Natural killer cell (primary cell): Measurements from ENCODE around the gene TEX48. TPM values are rescaled to one million over a fixed set of nuclear protein-coding genes. Genes with fewer than 3 reads are reported as not detected.

Experiments
- ATAC-seq, 3 donors: fragments of 150-1000 bp in 2 of 3; fragments of 200-7000 bp in 1 of 3; cut with Tn5 transposase; 1 replicate in 1 of 3; 2 replicates in 2 of 3; pipeline ENCODE4 v1.10.0; 2021; ENCODE audit warnings: mild to moderate bottlenecking in 2 of 3, moderate library complexity in 2 of 3
- DNase-seq, 2 donors: peaks; one replicate each; pipeline versions ENCODE4 v3.0.0 to v3.0.0-alpha.2; 2013 to 2021; ENCODE audit warnings: mixed read lengths in 1 of 2
- H3K27ac ChIP-seq: one replicate; pipeline ENCODE4 v1.5.1; 2013; ENCODE audit warnings: mild to moderate bottlenecking, low read length
- H3K27me3 ChIP-seq: one replicate; pipeline ENCODE4 v1.6.1; 2013; ENCODE audit warnings: low read length; ENCODE audit not compliant: control insufficient read depth, insufficient read depth
- H3K36me3 ChIP-seq: one replicate; pipeline ENCODE4 v1.6.1; 2013; ENCODE audit warnings: low read length; ENCODE audit not compliant: control insufficient read depth, insufficient read depth
- H3K4me1 ChIP-seq: one replicate; pipeline ENCODE4 v1.6.1; 2013; ENCODE audit warnings: low read length; ENCODE audit not compliant: control insufficient read depth, insufficient read depth
- H3K4me3 ChIP-seq: one replicate; pipeline ENCODE4 v1.5.1; 2013; ENCODE audit warnings: low read length
- H3K9me3 ChIP-seq: one replicate; pipeline ENCODE4 v1.6.1; 2013; ENCODE audit warnings: low read length; ENCODE audit not compliant: control insufficient read depth, insufficient read depth
- H3K27ac Mint-ChIP-seq, 2 donors: one replicate each; pipeline ENCODE4 v1.8.0; 2022; ENCODE audit warnings: mild to moderate bottlenecking in 2 of 2, mixed read lengths in 2 of 2, moderate library complexity in 1 of 2
- H3K27me3 Mint-ChIP-seq, 2 donors: one replicate each; pipeline ENCODE4 v1.8.0; 2022; ENCODE audit warnings: low read depth in 2 of 2, mixed read lengths in 2 of 2
- H3K36me3 Mint-ChIP-seq: one replicate; pipeline ENCODE4 v1.8.0; 2022; ENCODE audit warnings: mixed read lengths
- H3K4me1 Mint-ChIP-seq, 2 donors: one replicate each; pipeline ENCODE4 v1.8.0; 2022; ENCODE audit warnings: mixed read lengths in 2 of 2
- H3K4me3 Mint-ChIP-seq: one replicate; pipeline ENCODE4 v1.8.0; 2022; ENCODE audit warnings: mild to moderate bottlenecking, moderate library complexity, mixed read lengths
- H3K9me3 Mint-ChIP-seq, 2 donors: one replicate each; pipeline ENCODE4 v1.8.0; 2022; ENCODE audit warnings: mixed read lengths in 2 of 2
- WGBS: methylation state at CpG from one replicate; pipeline ENCODE4 v1.1.7; 2013; ENCODE audit warnings: missing lambda C conversion rate; ENCODE audit not compliant: insufficient coverage; 5-methylcytosine and 5-hydroxymethylcytosine counted together
- intact Hi-C: fragments of 100-400 bp; cut with micrococcal nuclease; formaldehyde crosslinking; loops from one replicate; pipeline ENCODE4 v1.14.2; 2022
- total RNA-seq, 4 donors: library from RNA; stranded (reverse); fragments of 120-200 nt in 1 of 4; gene quantifications; one replicate each; pipeline versions ENCODE4 v1.2.3 to v1.2.4, GENCODE V29; 2013 to 2022
- TF ChIP-seq, protein P1 (sequence below): fragments of 200-600 bp; IDR thresholded peaks from one replicate; pipeline ENCODE4 v1.8.0; 2022; ENCODE audit warnings: antibody characterized with exemption

TEX48 gene
- total RNA-seq, 3 donors from 2014 or later (not counting 1 experiment from before 2014, with no cell fraction given), result not detected

- DNase-seq (no peak), ATAC-seq (no peak)
- no peaks in the 10 kb centered on the region for H3K27me3 ChIP-seq
- no peaks in the 10 kb centered on the region for H3K9me3 ChIP-seq
- no peaks in the 10 kb centered on the region for H3K9me3 Mint-ChIP-seq
- whole genome bisulfite sequencing, result 53% methylated on average over 4 of the region's 4 CpGs
- H3K4me3 ChIP-seq, result no peak overlapping the region
- H3K4me1 Mint-ChIP-seq, result peaks cover 0 to 5% of the 10 kb centered on the region in 2 donors
- TF ChIP-seq, protein P1, sequence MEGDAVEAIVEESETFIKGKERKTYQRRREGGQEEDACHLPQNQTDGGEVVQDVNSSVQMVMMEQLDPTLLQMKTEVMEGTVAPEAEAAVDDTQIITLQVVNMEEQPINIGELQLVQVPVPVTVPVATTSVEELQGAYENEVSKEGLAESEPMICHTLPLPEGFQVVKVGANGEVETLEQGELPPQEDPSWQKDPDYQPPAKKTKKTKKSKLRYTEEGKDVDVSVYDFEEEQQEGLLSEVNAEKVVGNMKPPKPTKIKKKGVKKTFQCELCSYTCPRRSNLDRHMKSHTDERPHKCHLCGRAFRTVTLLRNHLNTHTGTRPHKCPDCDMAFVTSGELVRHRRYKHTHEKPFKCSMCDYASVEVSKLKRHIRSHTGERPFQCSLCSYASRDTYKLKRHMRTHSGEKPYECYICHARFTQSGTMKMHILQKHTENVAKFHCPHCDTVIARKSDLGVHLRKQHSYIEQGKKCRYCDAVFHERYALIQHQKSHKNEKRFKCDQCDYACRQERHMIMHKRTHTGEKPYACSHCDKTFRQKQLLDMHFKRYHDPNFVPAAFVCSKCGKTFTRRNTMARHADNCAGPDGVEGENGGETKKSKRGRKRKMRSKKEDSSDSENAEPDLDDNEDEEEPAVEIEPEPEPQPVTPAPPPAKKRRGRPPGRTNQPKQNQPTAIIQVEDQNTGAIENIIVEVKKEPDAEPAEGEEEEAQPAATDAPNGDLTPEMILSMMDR, result no peak
- no peak overlapping the region for H3K27ac Mint-ChIP-seq
- H3K4me3 Mint-ChIP-seq, result no peak overlapping the region
- H3K27me3 Mint-ChIP-seq, result peaks cover 30 to 56% of the 10 kb centered on the region in 2 donors
- H3K36me3 ChIP-seq, result no peaks in the 10 kb centered on the region
- H3K36me3 Mint-ChIP-seq, result no peaks in the 10 kb centered on the region
- intact Hi-C loops, result no loop called here
- H3K27ac ChIP-seq, result no peak overlapping the region
- peaks cover 4% of the 10 kb centered on the region for H3K4me1 ChIP-seq
These were observed 5.1 kb downstream of the TEX48 start for GRCh38 chr9:114676901-114677300.

DNA sequence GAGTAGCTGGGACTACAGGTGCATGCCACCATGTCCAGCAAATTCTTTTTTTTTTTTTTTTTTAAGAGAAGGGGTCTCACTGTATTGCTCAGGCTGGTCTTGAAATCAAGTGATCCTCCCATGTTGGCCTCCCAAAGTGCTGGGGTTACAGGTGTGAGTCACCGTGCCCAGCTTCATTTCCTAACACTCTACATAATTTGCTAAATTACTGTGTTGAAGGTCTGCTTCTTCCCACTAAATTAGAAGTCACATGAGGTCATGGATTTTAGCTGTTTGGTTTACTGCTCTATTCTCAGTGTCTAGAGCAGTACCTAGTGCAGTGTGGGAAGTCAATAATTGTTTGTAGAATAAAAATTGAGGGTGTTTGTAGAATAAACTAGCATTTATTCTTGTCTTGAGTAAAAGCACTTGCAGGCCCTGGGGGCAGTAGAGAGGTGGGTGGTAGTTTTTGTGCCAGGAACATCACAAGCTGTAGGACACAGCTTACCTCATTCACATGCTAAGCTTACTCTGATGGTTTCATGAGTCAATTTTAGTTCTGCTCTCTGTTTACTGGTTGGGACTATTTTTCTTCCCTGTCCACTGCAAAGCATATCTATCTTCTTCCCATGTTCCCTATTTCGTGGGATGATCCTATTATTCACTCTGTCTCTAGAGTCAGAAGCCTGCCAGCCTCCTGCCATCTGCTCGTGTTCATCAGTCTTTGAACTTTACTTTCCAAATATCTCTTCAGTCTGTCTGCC lies 7.0 kb downstream of the TEX48 start:
- H3K36me3 Mint-ChIP-seq, result no peaks in the 10 kb centered on the region
- DNase-seq (no peak), ATAC-seq (no peak)
- Histone ChIP-seq H3K4me3 (no peak overlapping the region), H3K36me3 (no peaks in the 10 kb centered on the region), H3K4me1 (no peaks in the 10 kb centered on the region), H3K9me3 (no peaks in the 10 kb centered on the region), H3K27me3 (no peaks in the 10 kb centered on the region), H3K27ac (no peak overlapping the region)
- TF ChIP-seq, protein P1, result no peak
- no peak overlapping the region for H3K27ac Mint-ChIP-seq
- H3K9me3 Mint-ChIP-seq, result no peaks in the 10 kb centered on the region
- intact Hi-C loops, result no loop called here
- peaks cover 27 to 60% of the 10 kb centered on the region in 2 donors for H3K27me3 Mint-ChIP-seq
- H3K4me3 Mint-ChIP-seq, result no peak overlapping the region
- 85% methylated on average over 2 of the region's 3 CpGs for WGBS
- H3K4me1 Mint-ChIP-seq, result no peaks in the 10 kb centered on the region

DNA sequence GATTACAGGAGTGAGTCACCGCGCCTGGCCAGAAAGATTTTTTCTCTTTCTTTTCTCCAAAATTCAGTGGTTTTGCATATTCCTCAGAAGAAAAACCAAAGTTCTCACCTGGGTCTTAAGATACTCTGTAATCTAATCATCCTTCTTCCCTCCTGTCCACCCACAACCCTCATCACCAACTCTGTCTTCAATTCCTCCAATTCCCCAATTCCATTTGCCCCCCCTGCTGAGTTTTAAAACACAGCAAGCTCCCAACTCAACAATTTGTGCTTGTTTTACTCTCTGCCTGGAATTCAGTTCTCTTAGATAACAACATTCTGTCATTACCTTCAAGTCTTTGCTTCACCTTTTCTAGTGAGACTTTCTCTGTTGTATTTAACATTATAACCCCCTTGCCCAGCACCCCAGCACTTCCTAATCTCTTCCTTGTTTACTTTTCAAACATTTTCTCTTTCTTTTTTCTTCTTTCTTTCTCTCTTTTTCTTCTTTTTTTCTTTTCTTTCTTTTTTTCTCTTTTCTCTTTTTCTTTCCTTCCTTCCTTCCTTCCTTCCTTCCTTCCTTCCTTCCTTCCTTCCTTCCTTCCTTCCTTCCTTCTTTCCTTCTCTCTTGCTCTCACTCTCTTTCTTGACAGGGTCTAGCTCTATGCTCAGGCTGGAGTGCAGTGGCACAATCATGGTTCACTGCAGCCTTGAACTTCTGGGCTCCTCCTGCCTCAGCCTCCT lies 7.8 kb downstream of the TEX48 start:
- H3K27me3 Mint-ChIP-seq, result peaks cover 27 to 55% of the 10 kb centered on the region in 2 donors
- H3K27me3 ChIP-seq, result no peaks in the 10 kb centered on the region
- 95% methylated on average over 2 of the region's 2 CpGs for WGBS
- no peak overlapping the region for H3K27ac Mint-ChIP-seq
- no peaks in the 10 kb centered on the region for H3K36me3 Mint-ChIP-seq
- no peak overlapping the region for H3K4me3 ChIP-seq
- no peak overlapping the region for H3K4me3 Mint-ChIP-seq
- no peak for ATAC-seq
- no peaks in the 10 kb centered on the region for H3K4me1 ChIP-seq
- no peaks in the 10 kb centered on the region for H3K9me3 ChIP-seq
- TF ChIP-seq, protein P1, result no peak
- H3K4me1 Mint-ChIP-seq, result no peaks in the 10 kb centered on the region
- DNase-seq, result no peak
- no peaks in the 10 kb centered on the region for H3K9me3 Mint-ChIP-seq
- intact Hi-C loops, result no loop called here
- no peak overlapping the region for H3K27ac ChIP-seq
- H3K36me3 ChIP-seq, result no peaks in the 10 kb centered on the region
